NB4 (cell line): Measurements from ENCODE around the gene ANP32E.
"Not testable (repeated sequence)": the region's sequence is repeated elsewhere in the genome, so short reads cannot be mapped to it uniquely, and the experiment has no call there.

Source experiments
- DNase-seq: peaks from one replicate; pipeline ENCODE4 v3.0.0; 2010; ENCODE audit warnings: low read depth
- H3K4me3 ChIP-seq: one replicate; pipeline ENCODE4 v1.5.1; 2011; ENCODE audit warnings: mild to moderate bottlenecking, low read depth, low read length, moderate library complexity
- CTCF ChIP-seq: IDR thresholded peaks from one replicate; pipeline ENCODE4 v1.5.1; 2012; ENCODE audit warnings: low read depth, low read length
- MAX ChIP-seq: IDR thresholded peaks from 2 replicates; pipeline ENCODE4 v1.6.1; 2011; ENCODE audit warnings: low read depth, low read length
- MYC ChIP-seq: IDR thresholded peaks from 2 replicates; pipeline ENCODE4 v1.6.1; 2011; ENCODE audit warnings: low read depth, low read length
- POLR2A ChIP-seq: IDR thresholded peaks from 2 replicates; pipeline ENCODE4 v1.6.1; 2011; ENCODE audit warnings: mild to moderate bottlenecking; ENCODE audit not compliant: insufficient read length; ENCODE audit errors: extremely low read depth

Gene ANP32E

GRCh38 chr1:150234566-150235293 is 1.2 kb downstream of the ANP32E start:
- TF ChIP-seq MAX (peak; percentile 67), POLR2A (peak; percentile 78), CTCF (no peak), MYC (peak; percentile 50)
- H3K4me3 ChIP-seq: peak overlapping the region; percentile 99
- peak; percentile 95 for DNase-seq

GRCh38 chr1:150234309-150234565 is 1.7 kb downstream of the ANP32E start:
- peak overlapping the region; percentile 99 for H3K4me3 ChIP-seq
- TF ChIP-seq MAX (no peak), CTCF (no peak), POLR2A (no peak), MYC (no peak)
- no peak for DNase-seq

GRCh38 chr1:150233359-150234308 is 2.3 kb downstream of the ANP32E start:
- TF ChIP-seq POLR2A (no peak), MYC (no peak), CTCF (no peak), MAX (no peak)

GRCh38 chr1:150232921-150233320 is 3.0 kb downstream of the ANP32E start:
- not testable (repeated sequence) for DNase-seq
- H3K4me3 ChIP-seq: peak overlapping the region; percentile 99

More at GRCh38 chr1:150233359-150234308, 2.3 kb downstream of the ANP32E start:
- H3K4me3 ChIP-seq: peak overlapping the region; percentile 99
- peak; percentile 77 for DNase-seq

- H3K4me3 ChIP-seq, DNase-seq: not testable (repeated sequence)
Observed at GRCh38 chr1:150228246-150228645, 7.7 kb downstream of the ANP32E start.

- no peak for TF ChIP-seq CTCF
- no peak for DNase-seq
- no peak overlapping the region for H3K4me3 ChIP-seq
Observed at GRCh38 chr1:150227228-150227627, 8.7 kb downstream of the ANP32E start.

GRCh38 chr1:150226486-150226885 is 9.4 kb downstream of the ANP32E start:
- H3K4me3 ChIP-seq: no peak overlapping the region
- TF ChIP-seq MYC: no peak
- no peak for TF ChIP-seq CTCF
- no peak for TF ChIP-seq POLR2A
- no peak for DNase-seq
